ENCODE results near the gene PALM2AKAP2.

Gene PALM2AKAP2

GRCh38 chr9:109781086-109781485, 1.1 kb downstream of the PALM2AKAP2 start:
- TF ChIP-seq CTCF (IDR thresholded peaks at IDR 0.05; ENCODE audit: insufficient read depth, low read depth, low read length, missing control alignments), result no peak
- H3K4me3 ChIP-seq (ENCODE audit: low read length), result peak overlapping the region; percentile 64
- DNase-seq (ENCODE audit: low read depth), result no peak

- DNase-seq (ENCODE audit: low read depth), result peak; percentile 47
- TF ChIP-seq CTCF (IDR thresholded peaks at IDR 0.05; ENCODE audit: insufficient read depth, low read depth, low read length, missing control alignments), result no peak
- no peak overlapping the region for H3K4me3 ChIP-seq (ENCODE audit: low read length)
Measured at GRCh38 chr9:109781541-109782197, 1.7 kb downstream of the PALM2AKAP2 start.

- TF ChIP-seq CTCF (IDR thresholded peaks at IDR 0.05; ENCODE audit: insufficient read depth, low read depth, low read length, missing control alignments), result no peak
- no peak overlapping the region for H3K4me3 ChIP-seq (ENCODE audit: low read length)
- no peak for DNase-seq (ENCODE audit: low read depth)
Measured at GRCh38 chr9:109787735-109788134, 7.7 kb downstream of the PALM2AKAP2 start.

GRCh38 chr9:109789556-109789955, 9.6 kb downstream of the PALM2AKAP2 start:
- no peak for DNase-seq (ENCODE audit: low read depth)
- no peak for TF ChIP-seq CTCF (IDR thresholded peaks at IDR 0.05; ENCODE audit: insufficient read depth, low read depth, low read length, missing control alignments)
- H3K4me3 ChIP-seq (ENCODE audit: low read length), result no peak overlapping the region

- H3K4me3 ChIP-seq (ENCODE audit: low read length), result no peak overlapping the region
- no peak for TF ChIP-seq CTCF (IDR thresholded peaks at IDR 0.05; ENCODE audit: insufficient read depth, low read depth, low read length, missing control alignments)
- DNase-seq (ENCODE audit: low read depth), result no peak
Measured at GRCh38 chr9:109789971-109790370, 10.0 kb downstream of the PALM2AKAP2 start.

- no peak overlapping the region for H3K4me3 ChIP-seq (ENCODE audit: low read length)
- no peak for DNase-seq (ENCODE audit: low read depth)
- no peak for TF ChIP-seq CTCF (IDR thresholded peaks at IDR 0.05; ENCODE audit: insufficient read depth, low read depth, low read length, missing control alignments)
Measured at GRCh38 chr9:109791003-109791677, 11.1 kb downstream of the PALM2AKAP2 start.

- H3K4me3 ChIP-seq (ENCODE audit: low read length), result no peak overlapping the region
- TF ChIP-seq CTCF (IDR thresholded peaks at IDR 0.05; ENCODE audit: insufficient read depth, low read depth, low read length, missing control alignments), result no peak
- DNase-seq (ENCODE audit: low read depth), result no peak
Measured at GRCh38 chr9:109791747-109792146, 11.7 kb downstream of the PALM2AKAP2 start.

Data from epithelial cell of esophagus (primary cell).